NCI-H69 (cell line): ENCODE results near the gene TIGD3.

Experiments used
- DNase-seq: peaks from one replicate; lab custom pipeline; 2025; lab: John Stamatoyannopoulos, UW

TIGD3 gene

DNA sequence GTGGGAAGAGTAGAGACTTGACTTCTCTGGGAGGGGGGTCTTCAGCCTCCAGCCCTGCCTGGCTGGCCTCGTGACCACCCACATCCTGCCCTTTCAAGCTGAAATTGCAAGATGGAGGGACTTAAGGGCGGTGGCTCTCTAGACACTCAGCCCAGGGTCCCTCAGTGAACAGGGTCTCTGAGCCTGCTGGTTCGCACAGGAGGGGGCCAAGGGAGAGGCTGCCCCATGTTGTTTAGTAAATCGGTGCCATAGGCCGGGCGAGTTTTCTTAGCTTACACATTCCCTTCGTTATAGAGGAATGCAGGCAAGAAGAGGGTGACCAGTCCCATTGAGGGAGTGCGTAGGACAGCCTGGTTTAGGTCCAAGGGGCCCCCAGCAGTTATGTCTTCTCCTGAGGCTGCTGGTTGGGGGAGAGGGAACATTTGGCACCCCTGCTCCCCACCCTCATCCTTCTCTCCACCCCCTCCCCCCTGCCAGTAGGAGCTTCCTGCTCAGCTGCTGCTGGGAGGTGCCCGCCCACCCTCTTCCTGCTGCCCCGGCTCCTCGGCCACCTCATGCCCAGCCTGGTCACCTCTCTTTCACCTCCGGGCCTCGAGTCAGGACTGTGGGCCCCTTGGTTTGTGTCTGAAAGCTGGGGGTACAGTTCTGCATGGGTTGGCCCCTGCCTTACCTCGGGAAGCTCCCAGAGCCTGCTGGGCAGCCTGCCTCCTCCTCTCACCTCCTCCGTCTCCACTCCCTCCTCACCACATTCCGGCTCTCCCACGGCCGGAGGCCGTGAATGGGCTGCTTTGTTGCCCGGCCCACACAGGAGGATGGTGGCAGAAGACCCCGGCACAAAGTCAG lies 35.8 kb downstream of the TIGD3 start:
- DNase-seq, result no peak

DNA sequence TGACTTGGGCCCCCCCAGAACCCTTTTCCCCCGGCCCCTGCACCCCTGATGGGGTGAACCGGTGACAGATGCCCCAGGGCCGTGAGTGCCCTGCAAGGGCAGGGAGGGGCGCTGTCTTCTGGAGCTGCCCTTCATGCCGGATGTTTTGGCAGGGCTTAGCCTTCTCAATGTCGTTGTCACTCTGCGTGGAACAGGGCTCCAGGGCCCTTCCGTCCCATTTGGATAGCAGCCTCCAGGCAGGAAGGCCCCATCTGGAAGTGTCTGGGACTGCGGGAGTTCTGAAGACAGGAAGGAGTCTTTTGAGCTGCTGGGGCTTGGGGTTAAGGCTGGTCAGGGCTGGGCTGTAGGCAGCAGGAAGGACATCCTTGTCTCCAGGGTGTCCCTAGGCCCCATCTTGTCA lies 36.4 kb downstream of the TIGD3 start:
- DNase-seq, result no peak

DNA sequence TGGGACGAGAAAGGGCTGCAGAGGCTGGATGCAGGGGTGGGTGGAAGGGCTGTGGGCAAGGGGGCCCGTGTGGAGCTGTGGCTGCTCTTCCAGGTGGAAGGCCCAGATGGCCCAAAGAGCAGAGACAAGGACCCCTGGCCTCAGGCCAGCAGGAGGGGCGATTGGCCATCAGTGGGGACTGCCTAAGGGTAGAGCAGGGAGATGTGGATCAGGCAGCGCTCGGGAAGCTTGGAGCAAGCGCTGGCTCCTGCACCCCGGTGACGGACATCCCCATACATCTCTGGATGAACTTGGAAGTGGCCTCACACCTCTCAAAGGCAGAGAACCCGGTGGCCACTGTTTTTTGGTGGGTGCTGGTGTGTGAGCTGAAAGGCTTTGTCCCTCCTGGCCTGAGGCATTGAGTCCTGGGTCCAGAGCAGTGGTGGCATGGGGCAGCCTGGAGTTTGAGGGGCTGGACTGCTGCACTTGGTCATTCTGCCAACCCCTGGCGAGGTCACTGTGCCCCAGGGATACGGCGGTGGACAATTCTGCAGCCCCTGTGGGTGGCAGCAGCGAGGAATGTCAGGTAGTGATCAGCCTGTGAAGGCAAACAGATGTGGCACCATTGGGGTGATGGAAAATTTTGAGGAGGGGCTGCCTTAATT lies 37.8 kb downstream of the TIGD3 start:
- DNase-seq, result no peak

DNA sequence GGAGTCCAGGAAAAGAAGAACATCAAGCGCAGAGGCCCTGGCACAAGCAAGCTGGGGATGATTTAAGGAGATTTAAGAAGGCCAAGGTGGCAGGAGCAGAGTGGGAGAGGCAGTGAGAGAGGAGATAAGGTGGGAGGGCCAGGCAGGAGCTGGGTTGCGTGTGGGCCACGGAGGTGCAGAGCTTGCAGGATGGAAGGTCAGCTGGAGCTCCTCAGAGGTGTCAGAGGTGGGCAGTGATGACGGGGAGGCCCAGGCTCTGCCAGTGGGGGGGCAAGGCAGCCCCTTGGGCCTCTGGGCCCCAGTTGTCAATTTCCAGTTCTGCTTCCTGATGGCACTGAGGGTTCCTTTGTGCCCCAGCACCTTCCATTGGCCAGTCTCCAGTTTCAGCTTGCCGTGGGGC lies 38.3 kb downstream of the TIGD3 start:
- no peak for DNase-seq

DNA sequence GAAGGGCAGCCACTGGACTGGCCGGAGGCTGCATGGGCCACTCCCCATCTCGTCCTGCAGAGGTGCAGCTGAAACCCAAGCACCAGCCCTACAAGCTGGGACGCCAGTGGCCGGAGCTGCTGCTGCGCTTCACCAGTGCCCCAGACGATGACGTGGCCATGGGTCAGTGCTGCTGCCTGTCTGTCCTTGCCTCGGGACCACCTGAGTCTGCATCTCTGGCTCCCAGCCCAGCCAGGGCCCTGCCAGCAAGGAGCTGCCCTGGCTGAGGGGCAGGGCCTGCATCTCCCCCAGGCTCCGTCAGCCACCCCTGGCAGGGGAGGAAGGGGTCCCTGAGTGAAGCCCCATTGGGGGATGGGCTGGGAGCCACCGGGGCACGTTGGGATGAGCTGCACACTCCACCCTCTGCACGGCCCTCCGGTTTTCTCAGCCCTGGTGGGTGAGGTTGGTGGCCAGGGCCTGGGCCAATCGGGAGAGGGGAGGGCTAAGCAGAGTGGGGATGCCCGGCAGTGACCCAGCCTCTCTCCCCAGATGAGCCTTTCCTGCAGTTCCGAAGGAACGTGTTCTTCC lies 39.0 kb downstream of the TIGD3 start:
- no peak for DNase-seq

DNA sequence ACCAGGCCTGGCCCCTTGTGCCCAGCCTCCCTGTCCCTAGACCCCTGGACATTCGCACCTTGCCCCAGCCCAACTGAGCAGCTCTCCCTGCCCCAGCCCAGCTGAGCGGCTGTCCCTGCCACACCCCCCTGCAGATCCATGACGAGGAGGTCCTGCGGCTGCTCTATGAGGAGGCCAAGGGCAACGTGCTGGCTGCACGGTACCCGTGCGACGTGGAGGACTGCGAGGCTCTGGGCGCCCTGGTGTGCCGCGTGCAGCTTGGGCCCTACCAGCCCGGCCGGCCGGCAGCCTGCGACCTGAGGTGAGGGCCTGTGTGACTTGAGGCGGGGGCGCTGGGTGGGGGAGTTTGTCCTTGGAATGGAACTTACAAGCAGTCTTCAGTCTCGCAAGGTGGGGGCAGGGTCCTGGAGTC lies 39.6 kb downstream of the TIGD3 start:
- DNase-seq, result no peak

DNA sequence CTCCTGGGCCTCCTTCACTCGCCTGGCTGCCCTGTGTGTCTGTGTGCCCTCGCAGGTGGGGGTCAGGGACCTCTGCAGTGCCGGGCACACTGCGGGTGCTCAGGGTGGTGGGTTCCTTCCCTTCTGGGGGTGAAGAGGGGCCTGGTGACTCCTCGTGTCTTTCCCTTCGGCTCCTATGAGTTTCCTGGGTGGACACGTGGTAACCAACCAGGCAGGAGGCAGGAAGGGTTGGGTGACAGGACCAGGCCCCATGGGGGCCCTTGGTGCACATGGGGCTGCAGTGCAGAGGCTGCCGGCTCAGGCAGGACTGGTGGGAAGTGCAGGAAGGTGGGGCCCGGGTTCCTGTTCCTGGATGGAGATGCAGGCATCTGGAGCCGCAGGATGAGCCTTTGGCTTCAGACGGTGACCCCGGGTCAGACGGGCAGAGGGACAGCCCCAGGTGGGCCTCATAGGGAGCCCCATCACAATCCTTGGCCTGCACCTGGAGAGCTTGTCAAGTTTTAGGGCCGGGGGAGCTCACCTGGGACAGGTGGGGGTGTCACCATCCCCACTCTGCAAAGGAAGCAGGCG lies 41.5 kb downstream of the TIGD3 start:
- DNase-seq, result no peak

DNA sequence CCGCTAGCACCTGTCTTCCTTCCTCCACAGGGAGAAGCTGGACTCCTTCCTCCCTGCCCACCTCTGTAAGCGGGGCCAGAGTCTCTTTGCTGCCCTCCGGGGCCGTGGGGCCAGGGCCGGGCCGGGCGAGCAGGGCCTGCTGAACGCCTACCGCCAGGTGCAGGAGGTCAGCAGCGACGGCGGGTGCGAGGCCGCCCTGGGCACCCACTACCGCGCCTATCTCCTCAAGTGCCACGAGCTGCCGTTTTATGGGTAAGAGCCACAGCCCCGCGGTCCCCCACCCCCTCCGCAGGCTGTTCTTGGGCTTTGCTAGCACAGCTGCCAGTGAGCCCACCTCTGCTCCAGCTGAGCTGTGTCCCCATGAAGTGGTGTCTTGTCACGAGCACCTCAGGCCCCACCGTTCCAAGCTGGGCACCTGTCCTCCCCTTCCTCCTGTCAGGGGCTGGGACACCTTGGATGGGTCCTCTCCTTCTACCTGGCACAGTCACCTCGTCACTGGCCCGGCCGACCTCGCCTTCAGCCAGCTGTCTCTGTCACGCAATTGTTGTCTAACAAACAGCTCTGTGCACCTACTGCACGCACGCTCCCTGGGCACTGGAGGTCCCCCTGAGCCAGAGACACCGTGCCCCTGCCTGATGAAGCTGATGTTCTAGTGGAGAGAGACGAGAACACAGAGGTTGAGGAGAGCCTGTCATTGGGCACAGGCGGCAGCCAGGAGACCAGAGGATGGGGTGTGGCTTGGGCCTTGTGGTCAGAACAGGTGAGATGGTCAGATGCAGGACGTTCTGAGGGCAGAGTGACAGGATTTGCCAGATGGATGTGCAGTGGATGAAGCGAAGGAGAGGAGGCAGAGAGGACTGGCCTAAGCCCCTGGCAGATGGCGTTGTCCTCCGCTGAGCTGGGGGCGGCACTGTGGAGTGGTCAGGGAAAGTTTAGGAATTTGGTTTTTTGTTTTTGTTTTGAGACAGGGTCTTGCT lies 42.5 kb downstream of the TIGD3 start:
- DNase-seq, result no peak

DNA sequence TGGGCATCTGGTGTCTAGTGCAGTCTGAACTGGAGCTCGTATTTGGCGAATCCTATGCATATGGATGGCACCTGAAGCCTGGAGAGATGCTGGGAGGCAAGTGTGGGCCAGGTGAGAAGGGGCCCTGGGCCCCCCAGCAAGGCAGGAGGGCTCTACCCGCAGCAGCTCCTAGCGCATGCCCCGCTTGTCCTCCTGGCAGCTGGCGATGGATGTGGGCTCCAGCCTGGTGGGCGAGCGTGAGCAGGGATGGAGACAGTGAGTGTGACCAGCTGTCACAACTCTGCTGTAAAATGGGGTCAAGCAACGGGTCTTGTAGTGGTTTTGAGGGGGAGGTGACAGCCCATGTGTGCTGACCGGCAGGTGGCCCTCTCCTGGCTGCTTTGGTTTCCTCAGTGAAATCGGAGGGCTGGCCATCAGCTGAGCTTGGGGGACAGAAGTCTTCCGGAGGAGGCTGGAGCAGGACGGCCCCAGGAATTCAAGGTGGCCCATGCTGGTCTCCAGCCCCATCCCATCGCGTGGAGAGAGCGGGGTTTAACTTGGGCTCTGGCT lies 43.9 kb downstream of the TIGD3 start:
- DNase-seq, result no peak

DNA sequence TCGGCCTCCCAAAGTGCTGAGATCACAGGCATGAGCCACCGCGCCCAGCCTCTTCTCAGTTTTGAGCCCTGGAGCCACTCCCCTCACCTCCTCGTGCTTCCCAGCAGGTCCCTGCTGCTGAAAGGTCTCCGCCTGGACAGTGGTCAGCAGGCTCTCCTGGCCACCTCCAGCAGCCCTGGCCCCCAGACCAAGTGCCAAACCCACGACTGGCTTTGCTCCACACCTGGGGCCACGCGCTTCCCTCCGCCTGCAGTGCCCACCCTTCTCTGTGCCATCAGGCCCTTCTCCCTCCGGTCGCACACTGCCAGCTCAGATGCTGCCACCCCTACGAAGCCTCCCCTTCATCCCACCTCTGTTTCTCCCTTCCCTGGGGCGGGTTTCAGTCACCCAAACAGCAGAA lies 44.7 kb downstream of the TIGD3 start:
- DNase-seq, result no peak

DNA sequence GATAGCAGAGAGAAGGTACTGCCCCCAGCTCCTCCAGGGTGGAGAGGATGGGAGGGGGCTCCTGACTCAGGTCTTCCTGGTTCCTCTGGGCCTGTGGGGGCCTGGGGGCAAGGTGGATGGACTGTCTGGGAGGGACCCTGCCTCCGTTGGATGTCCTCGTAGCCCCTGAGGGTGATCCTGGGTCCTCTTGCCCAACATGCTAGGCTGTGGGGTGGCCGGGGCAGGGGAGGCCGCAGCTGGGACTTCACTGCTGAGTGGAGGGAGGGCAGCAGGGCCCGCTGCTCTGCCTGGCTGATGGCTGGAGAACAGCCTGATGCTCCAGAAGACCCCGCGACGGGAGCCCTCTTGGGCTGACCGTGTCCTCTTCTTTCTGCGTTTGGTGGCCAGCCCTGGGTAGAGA lies 45.3 kb downstream of the TIGD3 start:
- DNase-seq, result no peak

DNA sequence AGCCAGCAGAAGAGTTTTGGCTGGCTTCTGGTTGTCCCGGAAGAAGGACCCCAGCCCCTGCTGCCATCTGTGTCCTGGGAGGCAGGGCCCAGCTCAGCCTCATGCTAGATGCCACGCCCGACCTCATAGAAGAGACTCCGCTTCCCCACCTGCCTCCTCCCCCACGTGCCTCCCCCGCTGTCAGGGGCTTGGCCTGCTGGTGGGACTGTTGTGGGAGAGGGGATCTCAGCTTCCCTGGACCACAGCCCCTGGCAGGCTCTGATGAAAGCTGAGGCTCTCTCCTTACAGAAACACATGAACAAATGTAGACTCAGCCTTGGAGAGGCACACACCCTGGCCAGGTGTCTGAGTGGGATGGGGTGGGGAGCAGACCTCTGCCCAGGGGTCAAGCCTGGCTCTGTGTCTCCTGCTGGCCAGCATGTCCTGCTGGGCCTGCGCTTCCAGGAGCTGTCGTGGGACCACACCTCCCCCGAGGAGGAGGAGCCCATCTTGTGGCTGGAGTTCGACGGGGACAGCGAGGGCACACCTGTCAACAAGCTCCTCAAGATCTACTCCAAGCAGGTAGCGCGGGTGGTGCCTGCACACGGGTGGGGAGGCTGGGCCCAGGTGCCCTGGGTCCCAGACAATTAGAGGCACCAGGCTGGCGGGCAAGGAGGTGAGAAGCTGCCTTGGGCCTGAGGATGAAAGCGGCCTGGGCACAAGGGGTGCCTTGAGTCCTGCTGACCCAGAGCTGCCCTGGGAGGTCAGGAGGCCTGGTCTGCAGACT lies 45.9 kb downstream of the TIGD3 start:
- DNase-seq, result no peak

DNA sequence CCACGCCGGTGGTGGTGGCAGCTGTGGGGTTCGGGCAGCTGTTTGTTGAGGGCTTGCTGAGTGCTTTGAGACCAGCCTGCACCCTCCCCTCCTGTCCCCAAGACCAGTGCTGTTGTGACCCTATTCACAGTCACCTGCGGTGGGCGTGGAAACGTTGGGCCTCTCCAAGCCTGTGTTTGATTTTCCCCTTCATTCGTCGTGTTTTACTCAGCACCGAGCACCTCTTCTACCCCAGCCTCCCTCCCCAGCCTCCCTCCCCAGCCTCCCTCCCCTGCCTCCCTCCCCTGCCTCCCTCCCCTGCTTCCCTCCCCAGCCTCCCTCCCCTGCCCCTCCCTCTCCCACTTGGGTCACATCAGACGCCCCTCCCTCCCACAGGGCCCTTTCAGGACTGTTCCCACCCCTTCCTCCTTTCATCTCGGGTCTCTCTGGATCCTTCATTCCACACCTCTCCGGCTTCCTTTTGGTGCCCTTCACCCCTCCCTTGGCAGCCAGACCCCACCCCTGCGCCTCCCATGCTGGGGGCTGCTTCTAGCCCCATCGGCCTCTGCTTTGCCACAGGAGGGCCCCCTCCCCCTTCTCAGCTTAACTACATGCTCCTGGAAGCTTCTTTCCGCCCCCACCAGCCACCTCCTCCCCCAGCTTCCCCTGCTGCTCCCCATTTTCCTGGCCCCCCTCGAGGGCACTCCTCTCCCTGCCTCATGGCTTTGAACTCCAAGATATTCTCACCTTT lies 46.7 kb downstream of the TIGD3 start:
- DNase-seq, result no peak

DNA sequence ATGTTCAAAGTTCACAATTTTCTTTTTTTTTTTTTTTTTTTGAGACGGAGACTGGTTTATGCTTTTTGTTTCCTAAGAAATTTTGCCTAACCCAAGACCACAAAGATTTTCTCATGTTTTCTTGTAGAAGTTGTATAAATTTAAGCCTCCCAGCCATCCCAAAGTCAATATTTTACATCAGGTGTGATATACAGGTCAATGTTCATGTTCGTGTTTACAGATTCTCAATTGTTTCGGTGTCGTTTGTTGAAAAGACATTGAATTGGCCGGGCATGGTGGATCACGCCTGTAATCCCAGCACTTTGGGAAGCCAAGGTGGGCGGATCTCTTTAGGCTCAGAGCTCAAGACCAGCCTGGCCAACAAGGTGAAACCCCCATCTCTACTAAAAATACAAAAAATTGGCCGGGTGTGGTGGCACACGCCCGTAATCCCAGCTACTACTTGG lies 47.3 kb downstream of the TIGD3 start:
- DNase-seq, result no peak

DNA sequence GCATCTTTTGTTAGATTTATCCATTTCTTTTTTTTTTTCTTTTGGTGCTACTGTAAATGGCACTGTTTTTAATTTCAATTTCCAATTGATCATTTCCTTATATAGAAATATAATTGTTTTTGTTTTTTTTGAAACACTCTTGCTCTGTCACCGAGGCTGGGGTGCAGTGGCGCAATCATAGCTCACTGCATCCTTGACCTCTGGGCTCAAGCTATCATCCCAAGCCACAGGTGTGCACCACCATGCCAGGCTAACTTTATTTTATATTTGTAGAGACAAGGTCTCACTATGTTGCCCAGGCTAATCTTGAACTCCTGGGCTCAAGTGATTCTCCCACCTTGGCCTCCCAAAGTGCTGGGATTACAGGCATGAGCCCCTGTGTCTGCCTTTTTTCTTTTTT lies 48.2 kb downstream of the TIGD3 start:
- no peak for DNase-seq

DNA sequence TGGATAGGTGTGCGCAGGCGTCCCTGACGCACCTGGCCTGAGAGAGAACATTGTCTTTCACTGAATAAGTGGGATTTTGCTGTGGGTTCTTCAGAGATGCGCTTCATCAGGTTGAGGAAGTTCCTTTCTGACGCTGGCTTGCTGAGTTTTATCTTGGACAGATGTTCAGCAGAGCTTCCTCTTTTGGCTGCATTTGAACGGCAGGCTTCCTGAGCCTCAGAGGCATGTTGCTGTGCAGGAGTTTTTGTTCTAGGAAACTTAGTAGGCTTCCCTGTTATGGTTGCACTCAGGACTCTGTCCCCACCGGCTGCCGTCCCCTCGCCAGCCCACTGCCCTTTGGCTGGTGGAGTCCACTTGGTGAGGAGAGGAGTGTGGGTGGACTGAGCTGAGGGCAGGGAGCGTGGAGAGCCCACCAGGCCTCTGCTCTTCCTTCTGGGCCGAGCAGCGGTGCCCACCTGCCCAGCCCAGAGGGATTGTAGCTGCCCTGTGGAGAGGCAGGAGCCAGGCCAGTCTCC lies 49.1 kb downstream of the TIGD3 start:
- DNase-seq, result no peak

DNA sequence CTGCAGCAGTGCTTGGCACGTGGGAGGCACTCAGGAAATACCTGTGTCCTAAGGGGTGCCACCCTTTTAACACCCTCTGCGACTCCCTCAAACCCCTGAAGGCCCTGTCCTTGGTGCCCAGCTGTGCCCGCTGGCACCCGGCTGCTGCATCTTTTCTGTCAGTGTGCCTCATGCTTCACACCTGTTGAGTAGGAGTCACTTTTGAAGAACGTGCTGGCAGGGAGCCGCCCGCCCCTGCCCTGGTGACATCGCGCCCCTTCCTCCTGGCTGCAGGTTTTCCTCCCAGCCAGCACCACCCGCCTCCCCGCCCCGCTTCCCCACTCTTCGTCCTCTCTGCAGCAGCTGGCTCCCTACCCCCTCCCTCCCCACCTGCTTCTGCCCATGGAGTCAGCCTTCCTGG lies 49.7 kb downstream of the TIGD3 start:
- DNase-seq, result peak; percentile 20

DNA sequence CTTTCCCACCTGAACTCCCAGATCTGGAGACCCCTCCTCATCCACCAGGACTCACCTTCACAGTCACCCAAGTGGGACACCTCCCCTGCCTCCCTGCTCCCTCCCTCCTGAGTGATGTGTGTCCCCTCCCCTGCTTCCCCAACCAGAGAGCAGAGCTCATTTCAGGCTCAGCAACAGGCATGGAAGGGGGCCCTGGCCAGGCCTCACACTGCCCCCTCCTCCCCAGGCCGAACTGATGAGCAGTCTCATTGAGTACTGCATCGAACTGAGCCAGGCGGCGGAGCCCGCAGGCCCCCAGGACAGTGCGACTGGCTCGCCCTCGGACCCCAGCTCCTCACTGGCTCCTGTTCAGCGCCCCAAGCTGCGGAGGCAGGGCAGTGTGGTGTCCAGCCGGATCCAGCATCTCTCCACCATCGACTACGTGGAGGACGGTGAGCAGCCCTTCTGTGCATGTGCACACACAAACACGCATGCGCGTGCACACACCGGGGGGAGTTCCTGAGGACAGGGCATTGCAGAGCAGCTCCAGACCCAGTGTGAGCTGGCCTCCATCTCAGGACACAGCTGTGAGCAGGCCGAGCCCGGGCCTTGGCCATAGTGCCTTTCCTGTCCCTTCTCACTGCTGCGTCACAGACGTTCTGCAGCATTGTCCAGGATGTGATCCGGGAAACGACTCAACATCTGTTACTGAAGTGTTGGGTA lies 50.2 kb downstream of the TIGD3 start:
- DNase-seq, result no peak
